HG02840 (cell line): ENCODE data around the gene NREP.

Source experiments
- ATAC-seq: cut with Tn5 transposase; IDR thresholded peaks from one replicate; pipeline ENCODE4 v1.9.1; 2021; ENCODE audit warnings: mild to moderate bottlenecking, moderate library complexity, moderate number of reproducible peaks; ENCODE audit not compliant: unreplicated experiment, low FRiP score

NREP gene

GRCh38 chr5:111699324-111699723 is 57.7 kb downstream of the NREP start:
- ATAC-seq = no peak

- no peak for ATAC-seq
Observed at GRCh38 chr5:111697881-111698757, 58.9 kb downstream of the NREP start.

DNA sequence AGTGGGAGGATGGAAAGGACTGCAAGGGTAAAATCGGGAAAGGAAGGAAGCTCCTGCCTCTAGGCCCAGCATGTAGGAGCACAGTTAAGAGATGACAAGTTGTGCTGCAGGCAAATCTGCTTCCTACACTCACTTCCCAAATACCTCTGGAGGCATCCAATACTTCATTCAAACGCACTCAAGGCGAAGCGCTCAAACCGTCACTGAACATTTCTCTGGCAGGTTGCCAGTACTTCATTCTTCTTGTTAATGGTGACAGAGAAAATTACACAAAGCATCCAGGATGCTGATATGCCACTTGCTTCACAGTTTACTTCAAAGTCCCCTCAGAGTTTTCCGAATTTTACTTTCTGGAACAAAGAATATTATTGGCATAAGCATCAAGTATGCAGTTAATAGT is 59.8 kb downstream of the NREP start:
- no peak for ATAC-seq

DNA sequence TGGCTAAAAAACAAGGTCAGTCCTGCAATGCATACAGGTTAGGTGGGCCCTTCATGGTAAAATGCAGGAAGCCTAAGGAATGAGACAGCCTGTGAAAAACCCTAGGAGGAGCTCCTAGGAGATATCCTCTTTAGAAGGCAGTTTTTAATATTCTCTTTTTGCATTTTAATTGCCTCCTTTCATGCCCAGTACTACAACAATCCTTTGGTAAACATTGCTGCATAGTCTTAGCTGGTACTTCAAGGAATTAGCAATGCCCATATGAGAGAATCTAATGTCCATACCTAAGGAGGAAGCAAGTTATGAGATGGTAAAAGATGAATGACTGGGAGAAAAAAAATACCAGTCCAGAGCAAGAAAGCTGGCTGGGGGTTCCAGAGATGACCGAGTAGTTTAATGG is 61.0 kb downstream of the NREP start:
- ATAC-seq = no peak

GRCh38 chr5:111694133-111694532 is 62.9 kb downstream of the NREP start:
- ATAC-seq = no peak

DNA sequence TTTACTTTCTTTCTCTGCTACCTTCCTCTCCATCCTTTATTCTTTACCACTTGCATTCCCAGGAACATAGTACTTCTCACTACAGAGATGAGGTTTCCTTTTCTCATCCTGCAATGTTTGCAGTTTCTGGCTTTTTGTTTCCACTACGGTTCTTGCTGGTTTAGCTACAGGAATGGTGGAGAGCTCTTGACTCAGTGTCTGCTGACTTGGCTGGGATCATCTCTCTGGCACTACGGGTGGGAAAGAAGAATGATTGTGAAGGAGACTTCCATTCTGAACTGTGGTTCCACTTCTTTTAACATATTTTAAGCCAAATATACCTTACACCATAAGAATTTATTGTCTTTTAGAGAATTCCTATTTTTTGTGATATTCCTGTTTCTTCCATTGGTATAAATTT is 65.1 kb downstream of the NREP start:
- no peak for ATAC-seq

- ATAC-seq = no peak
Observed at GRCh38 chr5:111691508-111691907, 65.5 kb downstream of the NREP start.

GRCh38 chr5:111689357-111689935 is 67.5 kb downstream of the NREP start:
- ATAC-seq = no peak

GRCh38 chr5:111685969-111686368 is 71.0 kb downstream of the NREP start:
- no peak for ATAC-seq

GRCh38 chr5:111682641-111683040 is 74.4 kb downstream of the NREP start:
- no peak for ATAC-seq

DNA sequence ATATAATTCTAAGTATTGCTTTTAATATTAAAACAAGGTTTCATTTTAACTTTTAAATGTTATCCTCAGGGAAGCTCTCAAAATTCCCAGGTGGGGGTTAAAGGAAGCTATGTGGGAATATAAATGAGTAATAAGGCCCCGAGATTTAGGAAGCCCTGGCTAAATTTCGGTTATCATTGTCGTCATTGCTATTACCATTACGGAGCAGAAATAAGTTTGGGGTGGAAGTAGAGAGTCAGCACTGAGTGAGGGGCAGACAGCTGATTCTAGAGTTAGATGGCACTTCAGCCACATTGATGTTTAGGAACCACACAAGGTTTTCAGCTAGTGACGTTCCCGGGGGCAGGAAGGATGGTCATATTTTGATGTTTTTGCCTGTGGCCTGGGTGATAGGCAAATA is 74.9 kb downstream of the NREP start:
- ATAC-seq = no peak

- no peak for ATAC-seq
Observed at GRCh38 chr5:111681414-111682120, 75.4 kb downstream of the NREP start.

DNA sequence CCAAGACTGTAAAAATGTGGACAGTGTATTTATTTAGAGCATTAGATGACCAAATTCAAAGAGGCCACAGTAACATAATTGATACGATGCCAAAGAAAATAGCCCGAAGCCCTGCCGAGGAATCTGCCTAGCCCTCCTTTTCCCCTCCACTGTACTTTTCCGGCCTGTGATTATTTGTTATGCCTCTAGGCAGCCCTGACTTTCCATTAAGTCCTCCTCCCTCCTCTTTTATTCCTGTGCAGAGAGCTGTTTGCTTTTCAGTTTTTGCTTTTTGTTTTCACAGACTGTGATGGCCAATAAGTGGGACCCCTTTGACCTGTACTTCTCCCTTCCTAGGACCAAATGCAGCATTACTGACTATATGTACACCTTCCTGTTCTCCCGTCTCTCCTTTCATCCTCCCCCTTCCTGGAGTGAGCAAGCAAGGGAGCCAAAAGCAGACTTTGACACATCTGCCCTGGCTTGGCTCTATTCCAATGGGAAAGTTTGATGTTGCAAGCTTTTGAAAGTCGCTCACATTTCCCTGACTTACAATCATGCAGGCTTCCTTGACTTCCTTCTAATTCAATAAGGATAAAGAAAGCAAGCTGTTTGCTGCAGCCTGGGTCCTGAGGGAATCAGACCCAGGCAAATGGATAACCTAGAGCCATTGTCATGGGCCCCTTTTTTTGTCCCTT is 76.1 kb downstream of the NREP start:
- ATAC-seq = no peak

GRCh38 chr5:111679611-111680010 is 77.4 kb downstream of the NREP start:
- no peak for ATAC-seq
